Smooth muscle cell (in vitro differentiated cells): Measurements from ENCODE around the gene TNP1. TPM values are rescaled to one million over a fixed set of nuclear protein-coding genes. Genes with fewer than 3 reads are reported as not detected.

ENCODE experiments used
- DNase-seq: peaks from one replicate; lab custom pipeline; 2025; ENCODE audit not compliant: unreplicated experiment; lab: John Stamatoyannopoulos, UW
- H2AFZ ChIP-seq: fragments of 200-600 bp; sonication (generic); 2 replicates; pipeline ENCODE4 v1.6.0; 2016; ENCODE audit warnings: antibody characterized with exemption, low read depth, mild to moderate bottlenecking
- H3F3A ChIP-seq: fragments of 200-600 bp; sonication (generic); 2 replicates; pipeline ENCODE4 v1.6.0; 2017; ENCODE audit warnings: antibody characterized with exemption, low read depth
- H3K27ac ChIP-seq: fragments of 200-600 bp; sonication (generic); 2 replicates; pipeline ENCODE4 v1.5.1; 2016; ENCODE audit warnings: low read depth, mild to moderate bottlenecking
- H3K27me3 ChIP-seq: fragments of 200-600 bp; sonication (generic); 2 replicates; pipeline ENCODE4 v1.6.1; 2016; ENCODE audit warnings: low read depth, mild to moderate bottlenecking
- H3K36me3 ChIP-seq: fragments of 200-600 bp; sonication (generic); 2 replicates; pipeline ENCODE4 v1.5.1; 2016; ENCODE audit warnings: low read depth
- H3K4me1 ChIP-seq: fragments of 200-600 bp; sonication (generic); 2 replicates; pipeline ENCODE4 v1.5.1; 2016; ENCODE audit warnings: low read depth
- H3K4me2 ChIP-seq: fragments of 200-600 bp; sonication (generic); 2 replicates; pipeline ENCODE4 v1.6.0; 2016; ENCODE audit warnings: mild to moderate bottlenecking
- H3K4me3 ChIP-seq: fragments of 200-600 bp; sonication (generic); 2 replicates; pipeline ENCODE4 v1.5.1; 2016; ENCODE audit warnings: mild to moderate bottlenecking
- H3K79me2 ChIP-seq: fragments of 200-600 bp; sonication (generic); 2 replicates; pipeline ENCODE4 v1.6.0; 2016; ENCODE audit warnings: low read depth, mild to moderate bottlenecking
- H3K9ac ChIP-seq: fragments of 200-600 bp; sonication (generic); 2 replicates; pipeline ENCODE4 v1.6.0; 2016; ENCODE audit warnings: low read depth
- H3K9me3 ChIP-seq: fragments of 200-600 bp; sonication (generic); replicated peaks from 2 replicates; pipeline ENCODE4 v1.5.1; 2016; ENCODE audit warnings: low read depth
- H4K20me1 ChIP-seq: fragments of 200-600 bp; sonication (generic); 2 replicates; pipeline ENCODE4 v1.6.0; 2016; ENCODE audit warnings: low read depth
- WGBS: methylation state at CpG from one replicate; pipeline ENCODE4 v1.1.7; 2016; ENCODE audit warnings: low lambda C conversion rate; 5-methylcytosine and 5-hydroxymethylcytosine counted together
- polyA plus RNA-seq: library from polyadenylated mRNA; unstranded; fragments of >200 nt; fragmentation: Nextera tagmentation; extraction: Ambion mirVana; gene quantifications from 2 replicates; pipeline ENCODE4 v1.2.1, GENCODE V29; 2016
- total RNA-seq: library from RNA; depleted of rRNA; stranded (reverse); fragments of >200 nt; gene quantifications from 2 replicates; pipeline ENCODE4 v1.2.3, GENCODE V29; 2014
- TF ChIP-seq, protein P1 (sequence below): fragments of 200-600 bp; sonication (generic); IDR thresholded peaks from 2 replicates; pipeline ENCODE4 v1.5.1; 2017; ENCODE audit warnings: borderline replicate concordance, mild to moderate bottlenecking, antibody characterized with exemption; ENCODE audit not compliant: insufficient read depth, poor library complexity, severe bottlenecking

TNP1 gene
- total and polyA plus RNA-seq, 2 experiments from 2014 or later: not detected

DNA sequence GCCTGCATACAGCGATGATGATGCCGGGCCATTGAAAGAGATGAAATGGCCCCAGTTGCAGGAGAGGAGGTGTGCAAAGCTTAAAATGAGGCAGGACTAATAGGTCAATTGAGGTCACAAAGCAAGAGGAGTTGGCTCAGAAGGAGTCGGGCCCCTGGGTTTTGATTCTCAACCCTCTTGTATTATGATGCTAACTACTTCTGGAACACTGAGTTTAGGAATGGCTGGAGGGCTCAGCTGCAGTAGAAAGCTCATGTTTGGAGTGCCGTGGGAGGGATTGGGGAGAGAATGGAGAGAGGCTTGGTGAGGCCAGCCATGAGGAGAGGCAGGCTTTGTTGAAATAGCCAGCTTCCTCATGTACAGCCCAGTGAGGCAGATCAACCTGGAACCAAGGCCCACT lies 4.8 kb downstream of the TNP1 start:
- Histone ChIP-seq H3K9ac (no peak overlapping the region), H3K27me3 (no peaks in the 10 kb centered on the region), H2AFZ (no peak overlapping the region), H3K4me2 (no peak overlapping the region), H4K20me1 (no peaks in the 10 kb centered on the region), H3K27ac (no peak overlapping the region), H3K79me2 (no peaks in the 10 kb centered on the region), H3K4me1 (peaks cover 17% of the 10 kb centered on the region), H3K36me3 (no peaks in the 10 kb centered on the region), H3K9me3 (no peaks in the 10 kb centered on the region), H3F3A (peaks cover 5% of the 10 kb centered on the region), H3K4me3 (no peak overlapping the region)
- TF ChIP-seq, protein P1, sequence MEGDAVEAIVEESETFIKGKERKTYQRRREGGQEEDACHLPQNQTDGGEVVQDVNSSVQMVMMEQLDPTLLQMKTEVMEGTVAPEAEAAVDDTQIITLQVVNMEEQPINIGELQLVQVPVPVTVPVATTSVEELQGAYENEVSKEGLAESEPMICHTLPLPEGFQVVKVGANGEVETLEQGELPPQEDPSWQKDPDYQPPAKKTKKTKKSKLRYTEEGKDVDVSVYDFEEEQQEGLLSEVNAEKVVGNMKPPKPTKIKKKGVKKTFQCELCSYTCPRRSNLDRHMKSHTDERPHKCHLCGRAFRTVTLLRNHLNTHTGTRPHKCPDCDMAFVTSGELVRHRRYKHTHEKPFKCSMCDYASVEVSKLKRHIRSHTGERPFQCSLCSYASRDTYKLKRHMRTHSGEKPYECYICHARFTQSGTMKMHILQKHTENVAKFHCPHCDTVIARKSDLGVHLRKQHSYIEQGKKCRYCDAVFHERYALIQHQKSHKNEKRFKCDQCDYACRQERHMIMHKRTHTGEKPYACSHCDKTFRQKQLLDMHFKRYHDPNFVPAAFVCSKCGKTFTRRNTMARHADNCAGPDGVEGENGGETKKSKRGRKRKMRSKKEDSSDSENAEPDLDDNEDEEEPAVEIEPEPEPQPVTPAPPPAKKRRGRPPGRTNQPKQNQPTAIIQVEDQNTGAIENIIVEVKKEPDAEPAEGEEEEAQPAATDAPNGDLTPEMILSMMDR: no peak
- no peak for DNase-seq
- WGBS: 98% methylated on average over 4 of the region's 4 CpGs

DNA sequence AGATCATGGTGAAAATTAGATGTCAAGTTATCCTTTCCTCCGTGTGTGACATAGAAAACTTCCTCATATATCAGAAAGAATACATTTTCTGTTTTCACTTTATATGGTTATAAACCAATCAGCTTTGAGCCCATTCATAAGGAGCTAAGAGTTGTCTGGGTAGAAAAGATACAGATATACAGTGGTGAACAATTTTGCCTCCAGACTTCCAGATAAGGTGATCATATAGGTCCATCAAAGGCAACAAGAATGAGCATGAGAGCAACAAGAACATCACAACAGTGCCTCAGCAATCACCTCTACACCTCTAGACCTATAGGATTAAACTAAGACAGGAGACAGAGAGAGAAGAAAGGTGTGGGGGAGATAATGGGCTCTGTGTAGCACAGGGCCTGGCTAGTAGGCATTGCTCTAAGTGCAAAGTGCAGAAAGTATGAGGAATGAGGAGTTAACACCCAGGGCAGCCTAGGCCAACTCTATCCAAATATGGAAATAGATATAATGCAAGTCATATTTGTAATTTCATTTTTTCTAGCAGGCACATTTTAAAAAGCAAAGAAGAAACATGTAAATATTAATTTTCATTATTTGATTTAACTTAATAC lies 8.3 kb downstream of the TNP1 start:
- Histone ChIP-seq H3K9me3 (no peaks in the 10 kb centered on the region), H3K27me3 (no peaks in the 10 kb centered on the region), H3K4me3 (no peak overlapping the region), H3K36me3 (no peaks in the 10 kb centered on the region), H2AFZ (peak overlapping the region; percentile 4), H3K9ac (no peak overlapping the region), H3F3A (peaks cover 5% of the 10 kb centered on the region), H3K4me2 (peak overlapping the region; percentile 64), H4K20me1 (no peaks in the 10 kb centered on the region), H3K4me1 (peaks cover 6% of the 10 kb centered on the region), H3K27ac (peak overlapping the region; percentile 66), H3K79me2 (no peaks in the 10 kb centered on the region)
- TF ChIP-seq, protein P1: no peak
- WGBS: 62% methylated on average over 1 of the region's 1 CpG
- no peak for DNase-seq

DNA sequence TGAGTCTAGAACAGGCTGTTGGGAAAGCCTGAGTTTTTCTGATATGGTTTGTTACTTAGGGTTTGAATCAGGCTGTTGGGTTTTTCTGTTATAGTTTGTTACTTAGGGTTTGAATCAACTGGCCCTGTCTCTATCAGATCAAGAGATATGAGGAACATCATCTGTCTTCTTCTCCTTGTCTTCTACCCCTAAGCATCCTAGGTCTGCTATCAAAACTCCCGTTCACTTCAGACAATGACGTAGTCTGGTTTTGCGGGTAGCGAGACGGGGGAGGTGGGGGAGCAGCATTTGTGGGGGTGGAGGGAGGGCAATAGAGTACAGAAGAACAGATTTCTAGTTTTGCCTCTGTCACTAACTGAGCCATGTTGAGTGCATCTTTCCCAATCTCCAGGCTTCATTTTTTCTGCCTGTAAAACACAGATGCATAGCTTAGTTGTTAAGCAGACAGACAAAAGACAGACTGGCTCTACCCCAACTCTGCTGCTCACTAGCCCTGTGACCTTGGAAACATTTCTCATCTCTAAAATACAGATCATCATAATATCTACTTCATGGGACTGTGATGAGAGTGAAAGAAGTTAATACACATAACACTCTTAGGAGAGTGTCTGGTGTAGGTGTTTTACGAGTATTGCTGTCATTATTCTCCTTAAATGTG lies 9.1 kb downstream of the TNP1 start:
- TF ChIP-seq, protein P1: no peak
- Histone ChIP-seq H4K20me1 (no peaks in the 10 kb centered on the region), H3K9me3 (no peaks in the 10 kb centered on the region), H3K36me3 (no peaks in the 10 kb centered on the region), H3F3A (peaks cover 5% of the 10 kb centered on the region), H3K4me2 (peak overlapping the region; percentile 64), H3K4me3 (no peak overlapping the region), H2AFZ (peak overlapping the region; percentile 4), H3K79me2 (no peaks in the 10 kb centered on the region), H3K9ac (no peak overlapping the region), H3K27ac (peak overlapping the region; percentile 66), H3K27me3 (no peaks in the 10 kb centered on the region), H3K4me1 (peaks cover 5% of the 10 kb centered on the region)
- no peak for DNase-seq
- WGBS: 39% methylated on average over 6 of the region's 6 CpGs

DNA sequence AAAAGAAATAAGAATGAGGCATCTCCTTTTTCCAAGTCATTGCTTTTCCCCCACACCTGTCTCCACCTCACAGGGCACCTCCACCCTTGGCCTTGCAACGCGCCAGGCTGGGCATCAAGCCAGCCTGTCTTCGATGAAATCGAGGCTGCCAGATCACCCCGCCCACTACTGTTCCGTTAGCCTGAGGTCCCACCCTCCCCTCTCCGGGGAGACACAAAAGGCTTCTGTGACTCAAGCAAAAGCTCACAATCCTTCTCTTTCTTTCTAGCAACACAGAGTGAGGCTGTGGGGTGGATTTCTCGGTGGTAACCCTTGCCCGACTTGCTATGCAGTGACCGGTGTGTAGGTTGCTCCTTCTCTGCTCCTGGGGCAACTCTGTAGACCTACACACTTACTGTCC lies 9.9 kb downstream of the TNP1 start:
- Histone ChIP-seq H3K4me2 (no peak overlapping the region), H3K27ac (peak overlapping the region; percentile 66), H3F3A (peaks cover 5% of the 10 kb centered on the region), H3K27me3 (no peaks in the 10 kb centered on the region), H3K9me3 (no peaks in the 10 kb centered on the region), H3K36me3 (no peaks in the 10 kb centered on the region), H3K79me2 (no peaks in the 10 kb centered on the region), H2AFZ (no peak overlapping the region), H3K4me3 (no peak overlapping the region), H3K9ac (no peak overlapping the region), H3K4me1 (peaks cover 5% of the 10 kb centered on the region), H4K20me1 (no peaks in the 10 kb centered on the region)
- 73% methylated on average over 10 of the region's 10 CpGs for WGBS
- no peak for DNase-seq
- TF ChIP-seq, protein P1: no peak
